SIG-M5 (cell line): ENCODE results near the gene RAB21.
A peak's percentile ranks its signal among the peaks of the same experiment; 100 is the strongest.

ENCODE experiments used
- DNase-seq: peaks from one replicate; lab custom pipeline; 2025; lab: John Stamatoyannopoulos, UW

Gene RAB21, protein sequence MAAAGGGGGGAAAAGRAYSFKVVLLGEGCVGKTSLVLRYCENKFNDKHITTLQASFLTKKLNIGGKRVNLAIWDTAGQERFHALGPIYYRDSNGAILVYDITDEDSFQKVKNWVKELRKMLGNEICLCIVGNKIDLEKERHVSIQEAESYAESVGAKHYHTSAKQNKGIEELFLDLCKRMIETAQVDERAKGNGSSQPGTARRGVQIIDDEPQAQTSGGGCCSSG

GRCh38 chr12:71754461-71755145 is at the start of gene RAB21:
Gene RAB21 (plus strand): TSS chr12:71754863. CDS start chr12:71755130, 267 bp downstream.
- DNase-seq: peak; percentile 79

DNA sequence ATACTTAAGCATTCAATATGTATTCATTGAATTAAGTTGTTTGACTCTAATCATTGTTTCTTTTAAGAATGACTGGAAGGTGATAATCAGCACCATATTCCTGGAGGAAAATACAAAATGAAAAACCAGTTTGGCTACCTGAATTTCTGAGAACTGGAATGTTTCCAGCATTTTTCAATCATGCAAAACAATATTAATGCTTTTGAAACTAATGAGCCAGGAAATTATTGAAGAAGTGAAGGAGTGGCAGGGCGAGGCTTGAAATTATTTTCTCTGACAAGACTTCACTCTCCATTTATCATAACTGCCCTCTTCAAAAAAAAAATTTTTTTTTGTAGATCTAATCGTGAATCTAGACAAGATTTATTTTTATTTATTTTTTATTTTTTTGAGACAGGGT is 49.7 kb upstream of the RAB21 start:
- DNase-seq: no peak

DNA sequence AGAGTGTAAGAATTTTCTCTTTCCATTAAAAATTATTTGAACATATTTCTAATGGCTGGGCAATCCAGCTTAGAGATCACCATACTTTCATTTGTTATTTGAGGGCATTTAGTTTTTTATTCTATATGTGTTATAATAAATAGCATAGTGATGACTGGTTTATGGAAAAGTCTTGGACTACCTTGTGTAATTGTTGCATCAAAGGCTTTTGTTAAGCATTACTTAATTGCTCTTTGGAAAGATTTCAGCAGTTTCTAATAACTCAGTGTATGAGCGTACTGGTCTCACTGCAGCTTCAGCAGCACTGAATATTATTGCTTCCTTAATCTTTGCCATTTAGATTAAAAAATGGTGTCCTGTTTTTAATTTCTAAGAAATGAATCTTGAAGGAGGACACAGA is 46.0 kb upstream of the RAB21 start:
- DNase-seq: no peak

GRCh38 chr12:71710276-71711125 is 44.2 kb upstream of the RAB21 start:
- DNase-seq: no peak

DNA sequence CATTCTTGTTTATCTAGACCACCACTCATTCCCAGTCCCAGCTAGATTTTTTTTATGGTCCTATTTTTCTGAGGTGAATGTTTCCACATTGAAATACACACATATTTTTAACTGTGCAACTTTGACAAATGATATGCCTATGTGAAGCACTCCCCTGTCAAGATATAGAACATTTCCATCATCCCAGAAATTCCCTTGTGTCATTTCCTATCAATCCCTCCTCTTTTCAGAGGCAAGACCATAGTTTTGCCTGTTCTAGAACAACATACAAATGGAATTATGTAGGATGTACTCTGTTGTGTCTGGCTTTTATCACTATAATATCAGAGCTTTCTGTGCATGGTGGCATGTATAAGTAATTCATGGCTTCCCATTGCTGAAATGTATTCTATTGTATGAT is 36.1 kb upstream of the RAB21 start:
- no peak for DNase-seq

DNA sequence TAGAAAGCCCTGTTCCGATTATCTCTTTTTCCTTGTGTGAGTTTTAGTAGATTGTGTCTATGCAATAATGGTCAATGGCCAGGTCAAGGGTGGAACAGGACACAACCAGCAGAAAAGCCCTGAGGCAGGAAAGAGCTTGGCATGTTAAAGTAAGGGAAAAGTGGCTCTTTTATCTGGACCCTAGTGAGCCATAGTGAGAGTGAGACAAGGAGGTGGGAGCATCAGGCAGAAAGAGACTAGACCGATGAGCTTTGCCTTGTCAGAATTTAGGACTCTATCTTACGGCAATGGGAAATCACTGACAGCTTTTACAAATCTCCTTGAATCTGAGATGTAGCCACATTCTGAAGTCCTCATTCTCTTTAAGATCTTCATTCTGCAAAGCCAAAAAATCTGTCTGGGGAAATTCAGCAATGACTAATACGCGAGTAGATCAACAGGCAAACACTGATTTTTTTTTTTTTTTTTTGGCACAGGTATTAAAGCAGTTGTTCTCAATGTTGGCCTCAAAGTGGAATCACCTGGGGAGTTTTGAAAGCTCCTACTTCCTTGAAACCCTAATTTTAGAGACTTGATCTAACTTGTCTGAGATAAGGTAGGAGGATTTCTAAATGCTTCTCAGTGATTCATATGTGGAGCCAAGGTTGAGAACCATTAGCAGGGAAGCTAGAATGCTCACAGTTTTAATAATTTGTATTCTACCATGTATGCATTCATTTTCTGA is 34.9 kb upstream of the RAB21 start:
- no peak for DNase-seq

GRCh38 chr12:71721783-71722505 is 32.7 kb upstream of the RAB21 start:
- DNase-seq: no peak

GRCh38 chr12:71725011-71725410 is 29.7 kb upstream of the RAB21 start:
- no peak for DNase-seq

GRCh38 chr12:71726548-71726947 is 28.1 kb upstream of the RAB21 start:
- DNase-seq: no peak

- DNase-seq: no peak
Measured at GRCh38 chr12:71727958-71728357, 26.7 kb upstream of the RAB21 start.

- no peak for DNase-seq
Measured at GRCh38 chr12:71730936-71731335, 23.7 kb upstream of the RAB21 start.

DNA sequence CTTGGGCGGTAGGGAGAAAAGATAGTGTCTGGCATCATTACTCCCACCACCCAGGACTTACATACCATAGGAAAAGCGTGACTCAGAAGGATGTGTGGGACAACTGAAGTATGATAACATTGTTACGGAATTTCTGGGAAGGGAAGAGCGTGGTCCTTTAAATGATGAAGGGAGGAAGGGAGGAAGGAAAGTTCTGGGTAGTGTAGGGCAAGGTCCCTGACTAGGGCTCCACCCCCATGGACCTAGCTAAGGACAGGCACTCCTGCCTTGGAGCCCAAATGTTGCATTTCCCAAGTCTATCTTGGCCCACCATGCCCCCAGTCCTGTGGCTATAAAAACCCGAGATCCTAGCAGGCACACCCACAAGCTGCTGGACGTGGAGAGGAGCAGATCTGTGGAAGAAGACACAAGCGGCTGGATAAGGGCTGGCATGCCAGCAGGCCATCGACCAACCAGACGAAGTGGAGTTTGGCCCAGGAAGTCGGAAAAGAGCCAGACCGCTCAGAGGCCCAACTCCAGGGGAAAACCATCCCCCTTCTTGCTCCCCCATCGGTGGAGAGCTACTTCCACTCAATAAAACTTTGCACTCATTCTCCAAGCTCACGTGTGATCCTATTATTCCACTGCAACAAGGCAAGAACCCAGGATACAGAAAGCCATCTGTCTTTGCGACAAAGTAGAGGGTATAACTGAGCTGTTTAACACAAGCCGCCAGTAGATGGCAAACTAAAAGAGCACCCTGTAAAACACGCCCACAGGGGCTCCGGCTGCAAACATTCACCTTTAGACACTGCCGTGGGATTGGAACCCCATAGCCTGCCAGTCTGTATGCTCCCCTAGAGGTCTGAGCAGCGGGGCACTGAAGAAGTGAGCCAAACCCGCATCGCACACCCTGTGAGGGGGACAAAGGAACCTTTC is 23.0 kb upstream of the RAB21 start:
- no peak for DNase-seq

- DNase-seq: no peak
Measured at GRCh38 chr12:71732357-71732712, 22.3 kb upstream of the RAB21 start.

DNA sequence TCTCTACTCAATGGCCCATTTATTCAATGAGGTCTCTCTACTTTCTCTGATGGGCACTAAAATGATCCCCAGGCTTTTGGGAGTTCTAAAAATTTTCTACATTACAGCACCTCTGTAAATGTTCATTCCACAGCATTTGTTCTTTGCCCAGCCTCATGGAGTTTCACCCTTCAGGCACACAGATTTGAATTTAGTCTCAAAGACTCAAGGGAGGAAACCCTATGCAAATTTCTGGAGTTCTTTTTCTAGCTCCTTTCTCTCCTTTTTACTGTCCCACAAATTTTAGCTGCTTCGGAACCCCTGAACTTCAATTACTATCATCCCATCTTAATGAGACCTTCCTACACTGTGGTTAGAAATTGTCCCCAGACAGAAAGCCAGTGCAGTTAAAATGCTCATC is 17.5 kb upstream of the RAB21 start:
- DNase-seq: no peak

DNA sequence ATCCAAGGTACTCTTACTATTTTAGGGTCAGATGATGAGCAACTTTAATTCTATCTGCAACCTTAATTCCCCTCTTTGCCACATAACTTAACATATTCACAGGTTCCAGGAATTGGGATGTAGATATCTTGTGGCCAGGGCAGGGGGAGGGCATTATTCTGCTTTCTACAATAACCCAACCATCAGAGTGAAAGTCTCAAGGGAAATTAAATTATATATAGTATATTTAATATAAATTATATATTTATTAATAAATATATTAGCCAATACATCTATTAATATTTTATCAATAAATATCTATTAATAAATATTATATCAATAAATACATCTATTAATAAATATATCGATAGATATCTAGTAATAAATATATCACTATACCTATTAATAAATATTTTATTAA is 11.7 kb upstream of the RAB21 start:
- no peak for DNase-seq

- DNase-seq: no peak
Measured at GRCh38 chr12:71744522-71745300, 10.0 kb upstream of the RAB21 start.

DNA sequence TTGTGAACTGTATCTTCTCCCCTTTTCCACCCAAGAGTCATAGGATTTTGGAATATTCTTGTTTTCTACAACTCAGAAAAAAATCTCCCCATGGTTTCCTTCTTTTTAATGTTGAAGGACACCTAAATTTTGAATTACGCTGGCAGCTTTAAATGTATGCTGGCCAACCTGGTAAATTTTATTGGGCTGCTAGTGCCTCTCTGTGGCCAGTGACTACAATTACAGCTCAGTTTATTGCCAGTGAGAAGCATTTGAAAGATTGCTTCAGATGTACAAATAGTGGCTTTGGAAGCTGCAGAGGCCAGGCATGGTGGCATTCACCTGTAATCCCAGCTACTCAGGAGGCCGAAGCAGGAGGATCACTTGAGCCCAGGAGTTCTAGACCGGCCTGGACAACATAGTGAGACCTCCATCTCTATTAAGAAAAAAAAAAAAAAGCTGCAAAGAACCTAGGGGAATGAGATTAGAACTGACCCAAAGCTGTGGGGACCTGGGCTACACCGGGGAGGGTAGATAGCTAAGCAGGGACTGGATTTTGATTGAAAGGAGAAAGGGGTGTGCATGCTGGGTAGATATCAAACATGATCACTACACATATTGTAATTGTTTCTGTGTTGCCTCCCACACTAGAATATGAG is 7.6 kb upstream of the RAB21 start:
- DNase-seq: no peak

GRCh38 chr12:71748081-71748850 is 6.4 kb upstream of the RAB21 start:
- no peak for DNase-seq

- DNase-seq: no peak
Measured at GRCh38 chr12:71749666-71750065, 5.0 kb upstream of the RAB21 start.
